NT2/D1 (cell line): ENCODE data around the gene PLD1.

Experiments used
- SUZ12 ChIP-seq: IDR thresholded peaks from 2 replicates; pipeline ENCODE4 v1.6.1; 2011; ENCODE audit not compliant: insufficient read length, insufficient read depth; ENCODE audit errors: extremely low read depth
- YY1 ChIP-seq: IDR thresholded peaks from 2 replicates; pipeline ENCODE4 v1.6.1; 2011; ENCODE audit not compliant: insufficient read length, insufficient read depth
- ZNF274 ChIP-seq: IDR thresholded peaks from 2 replicates; pipeline ENCODE4 v1.6.1; 2011; ENCODE audit warnings: mild to moderate bottlenecking, low read depth, low read length

GRCh38 chr3:171654326-171654725 lies 156.0 kb downstream of the PLD1 start:
- no peak for TF ChIP-seq YY1
- no peak for TF ChIP-seq ZNF274
- no peak for TF ChIP-seq SUZ12
